ENCODE results near the gene IGSF21.
"Not testable (repeated sequence)": the region's sequence is repeated elsewhere in the genome, so short reads cannot be mapped to it uniquely, and the experiment has no call there.

Gene IGSF21

DNA sequence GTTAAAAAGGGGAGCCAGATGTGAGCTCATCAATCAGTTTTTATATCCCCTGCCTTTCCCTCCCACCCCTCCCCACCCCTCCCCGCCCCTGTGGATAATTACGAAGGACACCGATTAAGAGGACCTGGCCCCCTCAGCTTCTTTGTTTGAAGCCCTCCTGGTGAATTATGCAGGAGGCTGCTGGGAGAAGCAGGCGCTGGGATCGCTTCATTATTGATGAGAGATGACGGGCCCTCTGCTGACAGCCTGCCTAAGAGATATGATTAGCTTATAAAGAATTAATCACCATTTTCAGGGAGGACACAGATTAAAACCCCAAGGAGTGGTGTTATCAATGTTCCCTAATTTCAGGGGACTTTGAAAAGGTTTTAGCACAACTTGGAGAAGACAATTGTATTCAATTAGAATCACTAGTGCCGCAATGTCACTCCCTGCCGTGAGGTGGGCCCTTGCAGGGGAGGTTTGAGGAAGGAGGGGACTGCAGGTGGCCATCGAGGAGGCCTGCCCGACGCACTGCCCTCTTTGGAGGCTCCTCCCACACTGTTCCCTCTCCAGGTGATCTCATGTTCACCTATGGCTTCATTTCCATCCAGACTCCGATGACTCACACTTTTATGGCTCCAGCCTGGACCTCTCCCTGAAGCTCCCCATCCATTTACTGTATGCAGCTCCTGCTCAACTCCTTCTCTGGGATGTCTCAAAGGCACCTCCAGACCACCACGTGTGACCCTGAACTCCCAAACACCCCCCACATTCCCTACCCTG is 306.1 kb downstream of the IGSF21 start:
- TF ChIP-seq, protein P1, sequence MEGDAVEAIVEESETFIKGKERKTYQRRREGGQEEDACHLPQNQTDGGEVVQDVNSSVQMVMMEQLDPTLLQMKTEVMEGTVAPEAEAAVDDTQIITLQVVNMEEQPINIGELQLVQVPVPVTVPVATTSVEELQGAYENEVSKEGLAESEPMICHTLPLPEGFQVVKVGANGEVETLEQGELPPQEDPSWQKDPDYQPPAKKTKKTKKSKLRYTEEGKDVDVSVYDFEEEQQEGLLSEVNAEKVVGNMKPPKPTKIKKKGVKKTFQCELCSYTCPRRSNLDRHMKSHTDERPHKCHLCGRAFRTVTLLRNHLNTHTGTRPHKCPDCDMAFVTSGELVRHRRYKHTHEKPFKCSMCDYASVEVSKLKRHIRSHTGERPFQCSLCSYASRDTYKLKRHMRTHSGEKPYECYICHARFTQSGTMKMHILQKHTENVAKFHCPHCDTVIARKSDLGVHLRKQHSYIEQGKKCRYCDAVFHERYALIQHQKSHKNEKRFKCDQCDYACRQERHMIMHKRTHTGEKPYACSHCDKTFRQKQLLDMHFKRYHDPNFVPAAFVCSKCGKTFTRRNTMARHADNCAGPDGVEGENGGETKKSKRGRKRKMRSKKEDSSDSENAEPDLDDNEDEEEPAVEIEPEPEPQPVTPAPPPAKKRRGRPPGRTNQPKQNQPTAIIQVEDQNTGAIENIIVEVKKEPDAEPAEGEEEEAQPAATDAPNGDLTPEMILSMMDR (IDR thresholded peaks at IDR 0.05; ENCODE audit: control insufficient read depth, insufficient read depth, low read depth, low read length, missing control alignments), result no peak
- DNase-seq (ENCODE audit: low read depth), result no peak
- H3K4me3 ChIP-seq (ENCODE audit: control insufficient read depth, low read depth, low read length), result no peak overlapping the region

- TF ChIP-seq, protein P1 (IDR thresholded peaks at IDR 0.05; ENCODE audit: control insufficient read depth, insufficient read depth, low read depth, low read length, missing control alignments), result no peak
- no peak for DNase-seq (ENCODE audit: low read depth)
- H3K4me3 ChIP-seq (ENCODE audit: control insufficient read depth, low read depth, low read length), result no peak overlapping the region
Observed at GRCh38 chr1:18414321-18414720, 306.7 kb downstream of the IGSF21 start.

DNA sequence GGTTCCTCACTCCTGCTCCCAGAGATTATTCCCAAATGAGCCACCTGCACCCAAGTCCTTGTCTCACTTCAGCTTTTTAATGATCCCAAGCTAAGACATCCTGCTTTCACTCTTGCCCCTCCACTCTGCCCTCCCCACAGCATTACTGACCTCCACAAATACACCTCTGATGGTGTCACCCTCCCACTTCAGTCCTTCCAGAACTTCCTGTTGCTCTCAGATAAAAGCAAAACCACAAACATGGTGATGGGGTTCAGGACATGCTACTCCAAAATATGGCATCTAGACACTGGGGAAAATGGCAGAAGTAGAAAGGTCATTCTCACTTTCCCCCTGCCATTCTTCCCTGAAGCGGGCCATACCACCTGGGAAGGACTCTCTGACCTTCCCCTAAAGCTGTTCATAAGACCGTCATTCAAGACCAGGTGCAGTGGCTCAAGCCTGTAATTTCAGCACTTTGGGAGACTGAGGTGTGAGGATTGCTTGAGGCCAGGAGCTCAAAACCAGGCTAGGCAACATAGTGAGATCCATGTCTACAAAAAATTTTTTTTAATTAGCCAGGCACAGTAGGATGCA is 307.4 kb downstream of the IGSF21 start:
- H3K4me3 ChIP-seq (ENCODE audit: control insufficient read depth, low read depth, low read length), result no peak overlapping the region
- TF ChIP-seq, protein P1 (IDR thresholded peaks at IDR 0.05; ENCODE audit: control insufficient read depth, insufficient read depth, low read depth, low read length, missing control alignments), result no peak
- DNase-seq (ENCODE audit: low read depth), result no peak

DNA sequence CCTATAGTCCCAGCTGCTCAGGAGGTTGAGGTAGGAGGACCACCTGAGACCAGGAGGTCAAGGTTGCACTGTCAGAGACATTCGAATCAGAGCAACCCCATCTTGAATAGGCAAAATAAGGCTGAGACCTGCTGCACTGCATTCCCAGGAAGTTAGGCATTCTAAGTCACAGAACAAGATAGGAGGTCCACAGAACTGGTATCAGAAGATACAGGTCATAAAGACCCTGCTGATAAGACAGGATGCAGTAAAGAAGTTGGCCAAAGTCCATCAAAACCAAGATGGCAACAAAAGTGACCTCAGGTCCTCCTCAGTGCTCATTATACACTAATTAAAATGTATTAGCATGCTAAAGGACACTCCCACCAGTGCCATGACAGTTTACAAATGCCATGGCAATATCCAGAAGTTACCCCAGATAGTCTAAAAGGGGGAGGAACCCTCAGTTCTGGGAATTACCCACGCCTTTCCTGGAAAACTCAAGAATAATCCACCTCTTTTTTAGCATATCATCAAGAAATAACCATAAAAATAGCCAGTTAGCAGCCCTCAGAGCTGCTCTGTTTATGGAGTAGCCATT is 307.9 kb downstream of the IGSF21 start:
- no peak overlapping the region for H3K4me3 ChIP-seq (ENCODE audit: control insufficient read depth, low read depth, low read length)
- no peak for DNase-seq (ENCODE audit: low read depth)
- TF ChIP-seq, protein P1 (IDR thresholded peaks at IDR 0.05; ENCODE audit: control insufficient read depth, insufficient read depth, low read depth, low read length, missing control alignments), result no peak

- H3K4me3 ChIP-seq (ENCODE audit: control insufficient read depth, low read depth, low read length); DNase-seq (ENCODE audit: low read depth): not testable (repeated sequence)
Observed at GRCh38 chr1:18416126-18416525, 308.5 kb downstream of the IGSF21 start.

GRCh38 chr1:18417316-18418269 is 310.0 kb downstream of the IGSF21 start:
- TF ChIP-seq, protein P1 (IDR thresholded peaks at IDR 0.05; ENCODE audit: control insufficient read depth, insufficient read depth, low read depth, low read length, missing control alignments), result no peak
- no peak overlapping the region for H3K4me3 ChIP-seq (ENCODE audit: control insufficient read depth, low read depth, low read length)
- no peak for DNase-seq (ENCODE audit: low read depth)

Measured in AG09309 (cell line).